Muscle of leg (tissue), 11 donors: ENCODE results near the gene SLC5A9. TPM values are rescaled to one million over a fixed set of nuclear protein-coding genes. Genes with fewer than 3 reads are reported as not detected.
"Not testable (repeated sequence)": the region's sequence is repeated elsewhere in the genome, so short reads cannot be mapped to it uniquely, and the experiment has no call there.

Source experiments
- DNase-seq: peaks from one replicate; pipeline ENCODE4 v3.0.0; 2013
- H3K27ac ChIP-seq: one replicate; pipeline ENCODE4 v1.5.1; 2013; ENCODE audit warnings: mild to moderate bottlenecking, low read length, control low read depth
- H3K27me3 ChIP-seq: one replicate; pipeline ENCODE4 v1.6.1; 2013; ENCODE audit warnings: low read length; ENCODE audit not compliant: control insufficient read depth, insufficient read depth
- H3K36me3 ChIP-seq: one replicate; pipeline ENCODE4 v1.6.1; 2013; ENCODE audit warnings: low read length; ENCODE audit not compliant: control insufficient read depth, insufficient read depth
- H3K4me1 ChIP-seq: one replicate; pipeline ENCODE4 v1.6.1; 2013; ENCODE audit warnings: low read length; ENCODE audit not compliant: control insufficient read depth, insufficient read depth
- H3K4me3 ChIP-seq: one replicate; pipeline ENCODE4 v1.5.1; 2013; ENCODE audit warnings: low read length, control low read depth
- H3K9me3 ChIP-seq: replicated peaks from 2 replicates; pipeline ENCODE4 v1.6.1; 2013; ENCODE audit warnings: low read depth, low read length; ENCODE audit not compliant: control insufficient read depth
- WGBS: methylation state at CpG from one replicate; pipeline ENCODE4 v1.1.5; 2013; ENCODE audit warnings: missing lambda C conversion rate; ENCODE audit not compliant: insufficient coverage; 5-methylcytosine and 5-hydroxymethylcytosine counted together
- polyA plus RNA-seq, 8 donors: library from polyadenylated mRNA; unstranded; fragments of 120-200 nt; gene quantifications; one replicate each; pipeline versions ENCODE4 v1.2.1 to v1.2.3, GENCODE V29; 2013; ENCODE audit warnings: inconsistent platforms in 1 of 8, low replicate concordance in 1 of 8; ENCODE audit not compliant: insufficient read length in 8 of 8, insufficient read depth in 1 of 8
- total RNA-seq: library from RNA; stranded (reverse); fragments of 120-200 nt; gene quantifications from one replicate; pipeline ENCODE4 v1.2.4, GENCODE V29; 2013

SLC5A9 gene
- total and polyA plus RNA-seq, 9 donors: 0.04 to 8.9 (median 0.94) TPM

DNA sequence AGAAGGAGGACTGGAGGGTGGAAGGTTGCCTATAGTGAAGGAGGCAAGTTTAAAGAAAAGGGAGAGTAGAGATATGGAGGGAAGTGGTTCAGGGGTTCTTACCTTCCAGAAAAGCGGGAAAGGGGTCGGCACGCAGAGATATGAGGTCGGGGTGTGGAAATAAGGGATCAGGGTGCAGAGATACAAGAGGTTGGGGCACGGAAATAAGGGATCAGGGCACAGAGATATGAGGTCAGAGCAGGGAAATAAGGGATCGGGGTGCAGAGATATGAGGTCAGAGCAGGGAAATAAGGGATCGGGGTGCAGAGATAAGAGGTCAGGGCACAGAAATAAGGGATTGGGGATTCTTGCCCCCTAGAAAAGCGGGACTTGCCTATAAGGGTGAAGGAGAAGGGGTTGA is 9.1 kb upstream of the SLC5A9 start:
- not testable (repeated sequence) for H3K27me3 ChIP-seq, H3K27ac ChIP-seq, H3K36me3 ChIP-seq, H3K9me3 ChIP-seq, H3K4me1 ChIP-seq, H3K4me3 ChIP-seq, DNase-seq
- WGBS: 88% methylated on average over 7 of the region's 8 CpGs

- 68% methylated on average over 4 of the region's 6 CpGs for WGBS
- not testable (repeated sequence) for H3K4me1 ChIP-seq, H3K27me3 ChIP-seq, H3K9me3 ChIP-seq, DNase-seq, H3K36me3 ChIP-seq, H3K27ac ChIP-seq, H3K4me3 ChIP-seq
These were observed 8.2 kb upstream of the SLC5A9 start for GRCh38 chr1:48214366-48214765.

DNA sequence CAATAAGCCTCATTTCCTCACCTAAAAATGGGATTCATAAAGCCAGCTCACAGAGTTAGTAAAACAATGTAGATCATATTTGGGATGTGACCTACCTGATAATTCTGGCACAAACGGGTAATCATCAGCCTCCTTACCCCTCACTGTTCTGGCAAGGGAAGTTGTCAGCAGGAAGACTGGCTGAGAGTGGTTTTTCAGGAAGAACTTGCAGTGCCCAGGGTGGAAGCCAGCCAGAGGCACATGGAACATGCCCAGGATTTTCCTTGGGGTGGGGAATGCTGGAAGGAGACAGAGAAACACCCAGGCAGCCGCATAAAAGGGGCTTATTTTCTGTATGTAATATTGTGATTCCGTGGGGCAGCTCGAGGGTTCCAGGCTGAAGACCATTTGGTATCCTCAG is 7.7 kb upstream of the SLC5A9 start:
- H3K9me3 ChIP-seq: no peaks in the 10 kb centered on the region
- no peaks in the 10 kb centered on the region for H3K4me1 ChIP-seq
- H3K36me3 ChIP-seq: no peaks in the 10 kb centered on the region
- no peak overlapping the region for H3K4me3 ChIP-seq
- DNase-seq: peak; percentile 34
- 40% methylated on average over 1 of the region's 4 CpGs for WGBS
- no peaks in the 10 kb centered on the region for H3K27me3 ChIP-seq
- no peak overlapping the region for H3K27ac ChIP-seq

DNA sequence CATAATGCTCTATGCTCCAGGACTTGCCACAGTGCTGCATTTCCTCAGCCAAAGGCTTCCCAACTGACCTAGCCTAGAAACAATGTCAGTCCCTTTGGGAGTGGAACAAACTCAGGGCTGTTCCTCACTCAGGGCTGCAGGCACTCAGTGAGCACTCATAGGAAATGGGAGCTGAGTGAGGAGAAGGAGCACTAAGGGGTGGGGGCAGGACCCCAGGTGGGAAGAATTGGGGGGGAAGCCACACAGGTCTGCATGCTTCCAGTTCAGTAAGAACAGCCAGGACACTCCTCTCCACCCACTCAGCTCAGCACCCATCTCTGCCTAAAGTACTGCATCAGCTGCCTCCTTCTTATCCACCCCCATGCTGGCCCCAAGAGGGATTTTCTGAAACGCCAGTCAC is 7.3 kb upstream of the SLC5A9 start:
- Histone ChIP-seq H3K36me3 (no peaks in the 10 kb centered on the region), H3K9me3 (no peaks in the 10 kb centered on the region), H3K27me3 (no peaks in the 10 kb centered on the region), H3K27ac (no peak overlapping the region), H3K4me1 (no peaks in the 10 kb centered on the region), H3K4me3 (no peak overlapping the region)
- WGBS: 17% methylated on average over 1 of the region's 1 CpG
- no peak for DNase-seq

DNA sequence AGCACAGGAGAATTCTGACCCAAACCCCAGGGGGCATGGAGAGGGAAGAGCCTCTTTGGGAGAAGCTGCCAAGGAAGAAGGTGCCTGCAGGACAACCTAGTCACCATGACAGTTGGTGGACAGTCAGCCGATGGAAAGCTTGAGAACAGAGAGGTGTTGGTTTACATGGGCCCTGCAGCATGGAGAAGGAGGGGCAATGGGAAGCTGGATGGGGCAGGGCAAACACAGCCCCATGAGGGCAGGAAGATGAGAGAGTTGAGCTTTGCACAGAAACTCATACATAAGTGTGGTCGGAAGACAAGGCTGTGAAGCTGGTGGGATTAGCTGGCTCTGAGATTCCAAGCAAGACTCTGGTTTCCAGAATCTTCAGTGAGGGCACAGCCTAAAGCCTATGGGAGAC is 6.6 kb upstream of the SLC5A9 start:
- no peak overlapping the region for H3K4me3 ChIP-seq
- H3K27me3 ChIP-seq: no peaks in the 10 kb centered on the region
- no peak overlapping the region for H3K27ac ChIP-seq
- WGBS: 82% methylated on average over 2 of the region's 2 CpGs
- no peak for DNase-seq
- no peaks in the 10 kb centered on the region for H3K4me1 ChIP-seq
- no peaks in the 10 kb centered on the region for H3K36me3 ChIP-seq
- H3K9me3 ChIP-seq: no peaks in the 10 kb centered on the region

DNA sequence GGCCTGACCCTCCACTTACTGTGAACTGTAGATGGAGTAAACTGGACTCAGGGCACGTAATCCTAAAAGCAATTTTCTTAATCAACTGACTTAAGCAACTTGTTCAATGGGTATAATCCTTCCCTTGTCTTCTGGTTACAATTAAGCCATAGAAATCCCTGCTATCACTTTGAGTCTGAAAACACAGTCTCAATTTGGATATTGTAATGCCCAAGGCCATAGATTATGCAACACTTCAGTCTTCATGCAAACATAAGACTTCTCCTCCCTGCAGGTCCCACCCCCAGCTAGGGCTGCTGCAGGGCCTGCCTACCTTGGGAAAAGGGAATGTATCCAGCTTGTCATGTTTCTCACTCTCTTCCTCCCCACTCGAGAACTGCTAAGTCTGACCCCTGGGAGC is 6.2 kb upstream of the SLC5A9 start:
- no peaks in the 10 kb centered on the region for H3K36me3 ChIP-seq
- no peak overlapping the region for H3K4me3 ChIP-seq
- no peaks in the 10 kb centered on the region for H3K4me1 ChIP-seq
- no CpG with 5 or more reads among the region's 2 CpGs for WGBS
- DNase-seq: no peak
- H3K27me3 ChIP-seq: no peaks in the 10 kb centered on the region
- H3K27ac ChIP-seq: no peak overlapping the region
- H3K9me3 ChIP-seq: no peaks in the 10 kb centered on the region

- H3K9me3 ChIP-seq: no peaks in the 10 kb centered on the region
- H3K36me3 ChIP-seq: no peaks in the 10 kb centered on the region
- H3K4me3 ChIP-seq: no peak overlapping the region
- no peak for DNase-seq
- no peak overlapping the region for H3K27ac ChIP-seq
- 35% methylated on average over 2 of the region's 3 CpGs for WGBS
- H3K27me3 ChIP-seq: no peaks in the 10 kb centered on the region
- H3K4me1 ChIP-seq: no peaks in the 10 kb centered on the region
These were observed 5.6 kb upstream of the SLC5A9 start for GRCh38 chr1:48216941-48217340.

- H3K27me3 ChIP-seq: no peaks in the 10 kb centered on the region
- no peak for DNase-seq
- no peaks in the 10 kb centered on the region for H3K36me3 ChIP-seq
- no peaks in the 10 kb centered on the region for H3K9me3 ChIP-seq
- no peak overlapping the region for H3K27ac ChIP-seq
- H3K4me1 ChIP-seq: no peaks in the 10 kb centered on the region
- no CpG with 5 or more reads among the region's 1 CpG for WGBS
- no peak overlapping the region for H3K4me3 ChIP-seq
These were observed 4.7 kb upstream of the SLC5A9 start for GRCh38 chr1:48217856-48218255.

- H3K27me3 ChIP-seq: no peaks in the 10 kb centered on the region
- H3K27ac ChIP-seq: no peak overlapping the region
- no peak for DNase-seq
- no peaks in the 10 kb centered on the region for H3K36me3 ChIP-seq
- 100% methylated on average over 1 of the region's 2 CpGs for WGBS
- no peaks in the 10 kb centered on the region for H3K9me3 ChIP-seq
- H3K4me1 ChIP-seq: no peaks in the 10 kb centered on the region
- no peak overlapping the region for H3K4me3 ChIP-seq
These were observed 2.7 kb upstream of the SLC5A9 start for GRCh38 chr1:48219803-48220202.

DNA sequence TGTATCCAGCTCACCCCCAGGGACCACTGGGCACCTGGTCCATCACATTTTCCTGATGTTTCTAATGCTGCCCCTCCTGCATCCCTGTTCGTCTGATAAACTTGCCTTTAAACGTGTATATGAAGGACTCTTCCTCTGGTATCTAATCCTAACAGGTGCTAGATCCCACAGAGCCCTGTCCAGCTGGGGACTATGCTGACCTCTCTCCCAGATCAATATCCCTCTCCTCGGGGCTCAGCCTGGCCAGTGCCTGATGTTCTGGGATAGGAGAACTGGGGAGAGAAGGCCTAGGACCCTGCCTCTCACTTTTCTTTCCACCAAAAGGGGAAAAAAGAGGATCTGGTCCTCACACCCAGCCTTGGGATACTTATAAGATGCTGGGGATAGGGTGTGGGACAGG is 1.4 kb upstream of the SLC5A9 start:
- Histone ChIP-seq H3K9me3 (no peaks in the 10 kb centered on the region), H3K36me3 (no peaks in the 10 kb centered on the region), H3K4me1 (no peaks in the 10 kb centered on the region), H3K27ac (no peak overlapping the region), H3K27me3 (no peaks in the 10 kb centered on the region), H3K4me3 (no peak overlapping the region)
- WGBS: 100% methylated on average over 2 of the region's 3 CpGs
- DNase-seq: no peak

DNA sequence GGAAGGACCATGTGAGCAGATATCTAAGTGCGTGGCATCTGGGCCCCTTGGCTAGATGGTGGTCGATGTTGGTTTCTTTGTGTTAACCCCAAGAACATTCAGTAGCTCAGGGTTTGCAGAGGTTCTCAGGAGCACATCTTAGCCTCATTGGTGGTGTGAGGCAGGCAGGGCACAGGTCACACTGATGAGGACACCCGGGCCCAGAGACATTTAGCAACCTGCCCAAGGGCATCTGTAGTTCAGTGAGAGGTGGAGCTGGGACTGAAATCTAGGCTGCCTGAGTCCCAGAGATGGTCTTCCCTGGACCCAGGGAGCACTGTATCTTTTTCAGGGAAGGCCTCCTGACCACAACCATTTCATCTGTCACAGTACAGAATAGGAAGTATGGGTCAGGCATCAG is 859 bp upstream of the SLC5A9 start:
- H3K36me3 ChIP-seq: no peaks in the 10 kb centered on the region
- no peaks in the 10 kb centered on the region for H3K27me3 ChIP-seq
- H3K27ac ChIP-seq: no peak overlapping the region
- no peaks in the 10 kb centered on the region for H3K4me1 ChIP-seq
- no peaks in the 10 kb centered on the region for H3K9me3 ChIP-seq
- WGBS: 79% methylated on average over 2 of the region's 3 CpGs
- no peak overlapping the region for H3K4me3 ChIP-seq
- DNase-seq: no peak
